22Rv1 (cell line): ENCODE results near the gene COG5.

ENCODE experiments used
- H3K27ac ChIP-seq: fragments of 450-650 bp; 2 replicates; pipeline ENCODE4 v1.5.1; 2017
- CTCF ChIP-seq: fragments of 450-650 bp; IDR thresholded peaks from 2 replicates; pipeline ENCODE4 v1.5.1; 2017; ENCODE audit warnings: mild to moderate bottlenecking
- ZFX ChIP-seq: fragments of 450-650 bp; IDR thresholded peaks from 2 replicates; pipeline ENCODE4 v1.6.1; 2017; ENCODE audit warnings: antibody characterized with exemption, borderline replicate concordance

Gene COG5

GRCh38 chr7:107579885-107580715 is 16.4 kb upstream of the COG5 start, which contains the start of gene BCAP29:
BCAP29 (plus strand) TSS chr7:107580246; CDS start chr7:107580773, 527 bp downstream.
- H3K27ac ChIP-seq: peak within 1 kb of the TSS; percentile 66
- no peak for TF ChIP-seq ZFX
- TF ChIP-seq CTCF: peak; percentile 61

GRCh38 chr7:107579554-107579884 is 15.8 kb upstream of the COG5 start:
- TF ChIP-seq CTCF: no peak
- TF ChIP-seq ZFX: no peak
- H3K27ac ChIP-seq: peak overlapping the region; percentile 66

GRCh38 chr7:107573537-107573936 is 9.8 kb upstream of the COG5 start:
- no peak for TF ChIP-seq CTCF
- TF ChIP-seq ZFX: no peak
- H3K27ac ChIP-seq: no peak overlapping the region

- TF ChIP-seq ZFX (no peak), CTCF (no peak)
- H3K27ac ChIP-seq: no peak overlapping the region
Observed at GRCh38 chr7:107570298-107570697, 6.6 kb upstream of the COG5 start.

GRCh38 chr7:107564553-107565298 is 1.0 kb upstream of the COG5 start:
- TF ChIP-seq ZFX (no peak), CTCF (no peak)

GRCh38 chr7:107563081-107563774 is 492 bp downstream of the COG5 start:
- TF ChIP-seq CTCF (no peak), ZFX (no peak)
- H3K27ac ChIP-seq: peak overlapping the region; percentile 87

More at GRCh38 chr7:107564553-107565298, 1.0 kb upstream of the COG5 start:
- H3K27ac ChIP-seq: peak overlapping the region; percentile 87
